NCI-H526 (cell line): ENCODE data around the gene TES.

Source experiments
- DNase-seq, 2 experiments: peaks; one replicate each; lab custom pipeline; 2025; lab: John Stamatoyannopoulos, UW

The TES gene

DNA sequence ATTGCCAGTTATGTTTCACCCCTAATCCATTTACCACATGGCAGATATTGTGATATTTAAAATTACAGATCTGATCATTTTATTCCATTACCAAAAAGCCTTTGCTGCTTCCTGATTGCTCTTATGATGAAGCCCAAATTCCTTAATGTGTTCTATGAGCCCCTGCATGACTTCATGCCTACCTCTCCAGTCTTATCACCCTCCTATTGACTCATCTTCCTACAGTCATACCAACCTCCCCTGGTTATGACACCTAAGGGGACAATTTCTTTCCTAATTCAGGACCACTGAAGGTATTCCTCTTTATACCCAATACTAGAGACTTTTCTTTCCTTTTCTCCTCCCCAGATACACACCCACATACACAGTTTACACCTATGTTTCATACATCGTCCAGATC is 36.0 kb downstream of the TES start:
- no peak for DNase-seq

DNA sequence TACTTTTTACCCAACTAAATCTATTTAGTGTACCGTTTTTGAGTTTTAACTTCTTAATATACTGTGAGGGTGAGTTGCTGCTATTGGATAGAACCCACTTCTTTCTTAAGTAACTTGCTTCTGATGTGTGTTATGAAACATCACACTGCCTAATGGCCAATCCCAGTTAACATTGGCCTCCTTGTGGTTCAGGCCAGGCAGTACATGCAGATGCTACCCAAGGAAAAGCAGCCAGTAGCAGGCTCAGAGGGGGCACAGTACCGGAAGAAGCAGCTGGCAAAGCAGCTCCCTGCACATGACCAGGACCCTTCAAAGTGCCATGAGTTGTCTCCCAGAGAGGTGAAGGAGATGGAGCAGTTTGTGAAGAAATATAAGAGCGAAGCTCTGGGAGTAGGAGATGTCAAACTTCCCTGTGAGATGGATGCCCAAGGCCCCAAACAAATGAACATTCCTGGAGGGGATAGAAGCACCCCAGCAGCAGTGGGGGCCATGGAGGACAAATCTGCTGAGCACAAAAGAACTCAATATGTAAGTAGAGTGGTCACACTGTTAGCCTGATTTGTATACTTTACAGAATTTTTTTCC is 39.7 kb downstream of the TES start:
- DNase-seq: peak in 1 of 2 experiments; percentile 46

DNA sequence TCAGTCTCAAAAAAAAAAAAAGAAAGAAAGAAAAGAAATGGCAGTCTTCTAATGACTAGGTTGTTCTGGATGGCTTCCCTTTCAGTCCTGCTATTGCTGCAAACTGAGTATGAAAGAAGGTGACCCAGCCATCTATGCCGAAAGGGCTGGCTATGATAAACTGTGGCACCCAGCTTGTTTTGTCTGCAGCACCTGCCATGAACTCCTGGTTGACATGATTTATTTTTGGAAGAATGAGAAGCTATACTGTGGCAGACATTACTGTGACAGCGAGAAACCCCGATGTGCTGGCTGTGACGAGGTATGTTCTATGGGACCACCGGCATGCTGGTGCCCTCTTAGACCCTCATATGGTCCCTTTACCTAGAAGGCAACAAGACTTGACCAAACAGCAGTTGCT is 41.3 kb downstream of the TES start:
- no peak for DNase-seq

DNA sequence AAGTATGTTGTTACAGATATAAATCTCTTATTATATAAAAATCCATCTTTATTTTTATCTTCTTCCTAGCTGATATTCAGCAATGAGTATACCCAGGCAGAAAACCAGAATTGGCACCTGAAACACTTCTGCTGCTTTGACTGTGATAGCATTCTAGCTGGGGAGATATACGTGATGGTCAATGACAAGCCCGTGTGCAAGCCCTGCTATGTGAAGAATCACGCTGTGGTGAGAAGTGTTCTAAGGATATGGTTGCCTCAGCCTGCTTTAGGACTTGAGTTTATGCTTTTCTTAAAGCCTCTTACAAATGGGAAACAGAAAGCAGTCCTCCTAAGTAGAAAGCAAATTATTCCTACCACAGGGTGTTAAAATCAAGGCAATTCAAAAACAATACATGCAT is 41.9 kb downstream of the TES start:
- no peak for DNase-seq

DNA sequence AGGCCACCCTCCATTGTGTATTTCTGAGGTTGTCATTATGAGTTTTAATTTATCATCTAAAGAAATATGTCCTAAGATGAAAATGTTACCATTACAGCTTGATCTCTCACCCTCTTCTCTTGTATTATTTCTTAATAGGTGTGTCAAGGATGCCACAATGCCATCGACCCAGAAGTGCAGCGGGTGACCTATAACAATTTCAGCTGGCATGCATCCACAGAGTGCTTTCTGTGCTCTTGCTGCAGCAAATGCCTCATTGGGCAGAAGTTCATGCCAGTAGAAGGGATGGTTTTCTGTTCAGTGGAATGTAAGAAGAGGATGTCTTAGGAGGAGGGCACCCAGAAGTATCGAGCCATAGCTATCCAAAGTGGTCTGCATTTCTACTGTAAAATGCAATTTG is 46.8 kb downstream of the TES start:
- DNase-seq: no peak

DNA sequence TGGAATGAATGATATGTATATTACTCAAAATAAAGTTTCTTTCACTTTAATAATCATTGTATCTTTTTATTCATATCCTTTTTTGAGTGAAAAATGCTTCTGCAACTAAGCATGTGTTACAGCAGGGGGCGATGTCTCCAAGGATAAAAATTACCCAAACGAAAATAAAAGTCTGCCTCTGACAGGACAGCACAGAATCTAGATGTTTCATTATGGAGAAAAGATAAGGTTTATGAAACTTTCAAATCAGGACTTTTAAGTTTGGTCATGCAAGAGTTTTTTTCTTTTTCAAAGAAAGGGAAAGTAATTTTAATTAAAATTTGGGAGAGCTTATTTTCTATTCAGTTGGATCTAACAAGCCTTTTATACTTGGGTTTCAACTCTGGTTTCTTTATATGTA is 48.4 kb downstream of the TES start:
- DNase-seq: peak; percentile 42 to 67

DNA sequence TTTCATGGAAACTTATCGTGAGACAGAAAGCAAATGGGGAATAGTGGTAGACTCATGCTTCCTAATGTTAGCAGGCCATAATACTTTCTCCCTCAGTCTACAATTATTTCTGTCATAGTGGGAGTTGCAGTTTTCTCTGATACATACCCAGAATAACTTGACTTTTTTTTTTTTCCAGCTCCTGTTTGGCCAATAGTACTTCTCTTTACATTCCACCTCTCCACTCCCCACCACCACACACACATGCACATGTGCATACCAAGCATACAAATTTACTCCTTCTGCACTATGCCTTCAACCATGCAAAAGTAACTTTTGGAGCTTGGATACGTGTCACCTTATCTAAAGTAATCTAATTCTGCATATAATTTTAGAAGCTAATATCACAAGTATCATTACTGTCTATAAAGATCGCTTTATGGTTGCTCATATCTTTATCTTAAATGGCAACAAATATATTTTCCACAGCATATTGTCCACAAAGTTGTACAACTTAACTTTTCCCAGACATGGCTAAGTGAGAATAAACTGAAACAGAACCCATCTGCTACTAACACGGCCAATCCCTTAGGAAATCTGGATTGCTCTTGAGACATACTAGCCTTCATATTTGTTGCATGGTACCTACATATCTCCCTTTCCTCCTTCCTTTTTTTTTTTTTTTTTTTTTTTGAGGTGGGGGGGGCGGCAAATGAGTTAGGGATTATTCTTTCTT is 49.0 kb downstream of the TES start:
- DNase-seq: no peak

DNA sequence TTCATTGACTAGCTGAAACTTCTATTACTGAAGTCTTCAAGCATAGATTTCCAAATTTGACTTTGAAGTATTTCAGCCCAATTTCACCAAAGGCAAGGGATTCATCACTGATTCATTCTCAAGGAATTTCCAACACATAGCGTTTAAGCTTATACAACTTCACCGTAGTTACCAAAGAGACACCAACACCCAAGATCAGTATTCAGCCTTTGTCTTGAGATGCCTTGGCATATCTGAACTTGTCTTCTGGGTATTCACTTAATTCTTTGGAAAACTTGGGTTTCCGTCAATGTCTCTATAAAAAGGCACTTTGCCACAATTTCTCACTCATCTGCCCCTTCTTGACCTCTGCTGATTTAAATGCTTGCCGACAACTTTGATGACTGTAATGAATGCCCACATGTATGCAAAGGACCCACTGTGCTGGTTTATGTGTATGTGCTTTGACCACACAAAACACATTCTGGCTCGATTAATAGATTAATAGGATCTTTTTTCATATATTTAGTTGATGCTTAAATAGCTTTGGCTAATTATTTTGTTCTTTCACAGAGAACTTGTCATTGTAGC is 49.6 kb downstream of the TES start:
- DNase-seq: no peak

DNA sequence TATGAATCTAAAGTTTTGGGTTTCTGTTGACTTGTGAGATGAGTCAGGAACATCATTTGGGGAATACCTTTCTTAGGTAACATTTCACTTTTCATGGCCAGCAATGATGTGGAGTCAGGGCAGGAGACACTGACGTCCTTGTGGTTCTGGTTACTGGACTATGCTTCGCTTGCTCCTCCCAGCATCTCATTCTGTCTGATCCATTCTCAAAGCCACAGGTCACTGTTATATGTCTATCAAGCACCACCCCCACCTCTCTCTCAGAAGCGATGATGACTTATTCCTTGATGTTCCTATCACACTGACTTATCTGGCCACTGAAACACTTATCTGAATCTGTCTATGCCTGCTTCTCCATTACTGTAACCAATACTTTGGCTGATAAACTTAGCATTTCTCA is 51.6 kb downstream of the TES start:
- DNase-seq: no peak

DNA sequence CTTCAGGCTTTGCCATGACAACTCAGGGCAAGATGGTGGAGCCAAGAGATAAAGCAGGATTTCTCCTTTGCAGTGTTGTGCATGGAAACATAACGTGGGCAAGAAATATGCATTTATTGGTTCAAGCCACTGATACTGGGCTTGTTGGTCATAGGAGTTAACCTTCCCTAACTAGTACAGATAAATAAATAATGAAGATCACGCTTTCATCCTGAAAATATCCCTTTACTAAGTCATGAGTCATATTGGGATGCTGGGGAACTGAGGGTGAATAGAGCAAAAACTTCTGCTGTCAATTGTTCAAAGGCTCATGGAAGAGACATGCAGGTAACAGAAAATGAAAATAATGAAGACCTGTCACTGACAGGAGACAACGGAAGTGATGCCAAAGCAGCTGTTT is 55.5 kb downstream of the TES start:
- DNase-seq: no peak

DNA sequence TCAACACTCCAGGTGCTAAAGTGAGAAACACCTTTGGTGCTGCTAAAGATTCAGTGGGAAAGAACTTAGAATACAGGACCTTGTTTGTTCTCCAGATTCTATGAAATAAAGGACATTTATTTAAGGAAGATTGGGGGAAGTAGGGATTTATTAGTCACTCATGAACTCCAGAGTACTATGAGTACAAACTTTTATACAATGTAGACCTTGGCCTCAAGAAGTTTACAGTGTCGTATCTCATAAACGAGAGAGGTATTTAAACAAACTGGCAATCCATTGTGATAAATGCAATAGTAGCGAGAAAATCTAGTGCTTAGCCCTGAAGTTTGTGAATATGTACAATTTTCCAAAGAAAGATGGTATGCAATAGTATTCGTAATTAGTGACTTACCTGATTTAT is 59.1 kb downstream of the TES start:
- DNase-seq: no peak

DNA sequence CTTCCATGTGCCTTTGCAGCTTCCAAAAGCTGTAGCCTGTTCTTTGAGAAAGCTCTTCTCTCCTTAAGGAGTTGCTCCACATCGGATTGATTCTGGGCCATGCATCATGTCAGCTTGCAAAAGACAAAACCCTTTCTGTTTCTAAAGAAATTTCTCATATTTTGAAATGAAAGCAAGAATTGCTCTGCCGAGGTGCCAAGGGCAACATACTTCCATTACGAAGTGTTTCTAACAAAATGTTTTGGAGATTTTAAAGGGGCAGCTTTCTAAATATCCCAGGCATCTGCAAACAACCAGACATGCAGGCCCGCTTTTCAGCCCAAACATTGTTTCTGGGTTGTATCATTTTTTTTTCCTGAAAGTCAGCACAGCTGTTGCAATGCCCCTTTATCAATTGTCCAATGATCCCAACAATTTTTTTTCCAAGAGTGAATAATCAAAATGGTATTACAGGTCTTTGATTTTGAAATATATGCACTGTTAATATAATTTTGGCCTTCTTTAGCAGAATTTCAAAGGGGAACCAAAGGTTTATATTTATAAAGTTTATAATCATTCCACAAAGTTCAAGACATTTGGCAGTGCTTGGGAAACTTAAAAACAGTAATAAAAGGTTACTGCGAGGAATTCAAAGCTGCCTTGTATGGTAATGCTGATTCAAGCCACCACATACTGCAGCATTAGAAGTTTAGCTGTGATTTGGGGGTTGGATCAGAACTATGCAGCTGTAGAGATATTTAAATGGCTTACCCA is 61.0 kb downstream of the TES start:
- no peak for DNase-seq

DNA sequence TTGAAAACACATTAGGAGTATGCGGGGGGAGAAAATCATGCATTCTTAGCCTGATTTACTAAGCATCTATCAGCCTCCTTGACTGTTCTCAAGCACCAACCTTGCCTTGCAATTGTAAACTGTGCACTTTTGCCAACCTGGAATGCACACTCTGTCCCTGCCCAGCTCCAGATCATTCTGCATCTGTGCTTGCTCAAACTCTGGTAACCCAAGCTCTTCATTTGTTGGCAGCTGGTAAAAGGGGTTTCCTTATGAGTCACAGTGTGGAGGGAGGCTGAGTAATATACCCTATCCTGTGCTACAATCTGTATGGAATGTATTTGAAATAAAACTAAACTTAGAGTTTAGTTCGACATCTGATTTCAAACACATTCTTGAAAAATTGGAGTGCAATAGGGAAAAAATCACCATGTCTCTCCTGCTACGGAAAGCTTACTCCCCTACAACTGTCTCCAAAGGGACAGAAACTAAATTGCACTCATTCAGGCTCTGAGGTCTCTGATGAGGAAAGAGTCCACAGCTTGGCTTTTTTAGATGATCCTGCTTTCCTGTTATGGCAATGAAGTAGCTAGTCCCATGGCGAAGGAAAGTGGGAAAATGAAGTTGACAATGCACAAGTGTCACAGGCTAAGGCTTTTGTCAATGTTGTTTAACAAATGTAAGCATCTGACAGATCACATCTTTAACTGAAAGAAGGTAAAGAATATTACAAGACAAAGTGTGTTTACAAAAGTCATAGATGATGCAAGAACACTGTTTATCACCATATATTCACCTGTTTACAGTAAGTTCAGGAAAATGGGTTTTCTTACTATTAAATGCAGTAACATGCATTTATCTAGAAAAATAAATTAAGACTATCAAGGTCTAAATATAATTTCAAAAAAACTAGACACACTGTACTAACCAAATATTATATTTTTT is 61.9 kb downstream of the TES start:
- no peak for DNase-seq

DNA sequence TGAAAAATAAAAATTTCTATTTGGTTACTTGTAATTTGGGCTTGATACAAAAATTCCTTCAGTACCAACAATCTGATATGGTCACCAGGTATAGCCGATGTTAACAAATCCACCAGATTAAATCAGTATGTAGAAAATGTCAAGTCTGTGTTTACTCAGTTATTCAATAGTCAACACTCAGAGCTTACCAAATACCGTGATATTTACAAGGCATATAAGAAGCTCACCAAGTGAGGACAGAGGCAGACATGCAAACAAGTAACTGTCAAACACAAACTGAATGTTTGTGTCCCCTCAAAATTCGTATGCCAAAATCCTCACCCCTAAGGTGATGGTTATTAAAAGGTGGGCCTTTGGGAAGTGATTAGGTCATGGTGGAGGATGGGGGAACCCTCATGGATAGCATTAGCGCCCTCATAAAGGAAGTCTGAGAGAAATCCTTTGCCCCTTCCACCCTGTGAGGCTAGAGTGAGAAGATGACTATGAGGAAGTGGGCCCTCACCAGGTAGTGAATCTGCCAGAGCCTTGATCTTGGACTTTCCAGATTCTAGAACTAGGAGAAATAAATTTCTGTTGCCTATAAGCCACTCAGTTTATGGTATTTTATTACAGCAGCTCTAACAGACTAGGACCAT is 63.1 kb downstream of the TES start:
- peak in 1 of 2 experiments; percentile 19 for DNase-seq

DNA sequence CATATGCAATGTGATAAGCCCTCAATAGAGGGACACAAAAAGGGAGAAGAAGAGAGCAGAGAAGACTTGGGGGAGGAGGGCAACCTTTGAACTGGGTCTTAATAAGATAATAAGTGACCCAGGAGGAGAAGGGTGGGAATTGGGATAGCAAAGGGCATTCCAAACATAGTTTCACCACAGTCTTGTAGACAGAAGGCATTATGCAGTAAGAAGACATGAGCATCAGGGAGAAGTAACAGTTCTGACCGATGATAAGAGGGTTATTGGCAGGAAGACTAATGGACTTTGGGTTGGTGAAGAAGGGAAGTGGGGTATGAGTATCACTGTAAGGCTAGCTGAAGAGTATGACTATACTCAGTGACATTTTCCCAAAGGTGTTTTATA is 63.6 kb downstream of the TES start:
- DNase-seq: no peak

DNA sequence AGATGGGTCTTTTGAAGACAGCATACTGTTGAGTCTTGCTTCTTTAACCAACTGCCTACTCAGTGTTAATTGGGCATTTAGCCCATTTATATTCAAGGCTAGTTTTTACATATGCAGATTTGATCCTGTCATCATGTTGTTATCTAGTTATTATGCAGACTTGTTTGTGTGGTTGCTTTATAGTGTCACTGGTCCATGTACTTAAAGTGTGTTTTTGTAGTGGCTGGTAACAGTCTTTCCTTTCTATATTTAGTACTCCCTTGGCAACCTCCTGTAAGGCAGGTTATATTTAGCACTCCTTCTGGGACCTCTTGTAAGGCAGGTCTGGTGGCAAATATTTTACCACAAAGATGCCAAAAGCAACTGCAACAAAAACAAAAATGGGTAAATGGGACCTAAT is 66.7 kb downstream of the TES start:
- no peak for DNase-seq

DNA sequence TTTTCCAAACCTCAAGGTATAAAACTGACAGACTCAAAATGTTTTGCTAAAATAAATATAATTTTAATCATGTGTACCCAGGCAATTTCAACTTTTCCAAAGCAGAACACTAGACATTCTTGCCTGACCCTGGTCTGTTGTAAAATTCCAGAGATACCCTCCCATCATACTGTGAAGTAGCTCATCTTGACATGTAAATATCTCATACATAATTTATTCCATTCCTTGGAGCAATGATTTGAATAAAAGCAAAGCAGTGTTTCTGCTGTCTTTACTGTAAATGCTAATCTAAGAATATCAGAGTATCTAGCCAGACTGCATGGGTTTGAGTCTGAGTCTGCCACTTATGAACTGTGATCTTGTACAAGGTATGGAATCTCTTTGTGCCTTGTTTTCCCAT is 68.9 kb downstream of the TES start:
- DNase-seq: peak; percentile 66 to 73

DNA sequence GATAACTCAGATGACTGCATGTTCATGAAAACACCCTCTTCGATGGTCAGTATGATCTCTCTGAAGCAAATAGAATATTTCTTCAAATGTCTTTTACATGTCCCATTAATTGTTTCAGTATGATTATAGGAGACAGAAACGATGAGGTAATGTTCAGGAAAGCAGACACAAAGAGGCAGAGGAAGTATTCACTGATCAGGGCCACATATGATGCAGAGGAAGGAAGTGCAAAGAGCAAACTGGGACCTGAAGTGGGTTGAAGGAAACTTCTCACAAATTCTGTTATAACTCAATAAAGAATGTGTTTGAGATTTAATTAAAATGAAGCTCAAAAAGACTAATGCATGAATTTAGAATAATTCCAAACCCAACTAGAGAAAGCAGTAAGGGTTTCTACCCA is 70.5 kb downstream of the TES start:
- DNase-seq: no peak

DNA sequence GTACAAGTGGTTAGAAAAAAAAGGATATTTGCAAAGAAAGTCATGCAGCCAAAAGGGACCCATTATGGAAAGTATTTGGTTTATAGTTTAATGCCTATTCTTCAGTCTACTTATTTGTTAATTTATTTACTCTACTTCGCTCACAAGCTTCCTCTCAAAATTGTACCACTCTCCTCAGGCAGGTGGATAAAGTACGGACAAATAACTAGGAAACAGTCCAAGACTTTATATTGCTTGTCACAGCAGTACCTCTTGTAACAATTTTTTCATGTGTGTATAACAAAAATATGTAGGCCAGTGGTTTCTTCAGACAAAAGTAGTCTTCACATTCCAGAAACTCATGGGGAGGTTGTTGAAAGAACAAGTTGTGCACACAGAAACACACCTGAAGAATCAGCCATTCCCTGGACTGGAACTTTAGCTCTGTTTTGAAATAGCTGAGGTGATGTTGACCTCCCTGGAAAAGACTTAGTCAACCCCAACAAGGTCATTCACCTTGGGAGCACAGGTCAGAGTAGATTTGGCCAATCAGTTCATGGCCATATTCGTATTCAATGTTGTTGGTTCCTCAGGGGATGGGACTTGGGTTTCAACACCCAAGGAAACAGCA is 73.4 kb downstream of the TES start:
- no peak for DNase-seq

DNA sequence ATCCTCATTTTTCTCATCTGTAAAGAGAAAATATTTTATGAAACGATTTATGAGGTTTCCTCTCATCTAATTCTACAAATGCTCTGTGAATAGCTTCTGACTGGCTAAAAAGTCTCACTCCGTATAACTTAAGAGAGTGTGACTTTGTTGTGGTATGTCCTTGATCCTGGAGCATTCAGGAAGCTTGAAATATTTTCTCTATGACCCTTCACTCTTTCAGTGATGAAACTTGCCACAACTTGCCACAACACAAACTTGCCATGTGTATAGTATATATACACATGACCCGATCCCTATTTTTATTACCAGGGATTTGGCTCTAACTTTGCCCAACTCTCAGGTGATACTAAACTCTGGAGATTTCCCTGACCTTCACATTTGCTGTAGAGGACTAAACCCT is 74.1 kb downstream of the TES start:
- no peak for DNase-seq

DNA sequence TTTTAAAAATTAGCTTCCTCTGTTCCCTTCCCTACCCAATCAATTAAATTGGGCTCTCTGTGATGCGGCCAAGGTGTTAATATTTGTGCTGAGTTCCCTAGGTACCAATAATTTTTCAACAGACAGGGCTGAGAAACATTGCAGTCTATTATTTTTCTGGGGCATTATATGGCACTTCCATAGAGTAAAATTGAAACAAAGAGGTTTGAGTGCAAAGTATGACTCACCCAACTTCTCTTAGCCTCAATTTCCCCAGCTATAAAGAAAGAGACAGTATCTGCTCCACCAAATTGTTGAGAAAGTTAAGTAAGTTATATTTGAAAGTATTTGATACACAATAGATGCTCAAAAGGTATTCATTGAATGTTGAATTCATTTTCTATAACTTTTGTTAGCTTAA is 74.9 kb downstream of the TES start:
- DNase-seq: no peak
